Measurements from ENCODE around the gene IGFBP5. TPM values are rescaled to one million over a fixed set of nuclear protein-coding genes. Genes with fewer than 3 reads are reported as not detected.

Gene IGFBP5
- total RNA-seq, 1 donor from 2014 or later: 26.1 TPM

DNA sequence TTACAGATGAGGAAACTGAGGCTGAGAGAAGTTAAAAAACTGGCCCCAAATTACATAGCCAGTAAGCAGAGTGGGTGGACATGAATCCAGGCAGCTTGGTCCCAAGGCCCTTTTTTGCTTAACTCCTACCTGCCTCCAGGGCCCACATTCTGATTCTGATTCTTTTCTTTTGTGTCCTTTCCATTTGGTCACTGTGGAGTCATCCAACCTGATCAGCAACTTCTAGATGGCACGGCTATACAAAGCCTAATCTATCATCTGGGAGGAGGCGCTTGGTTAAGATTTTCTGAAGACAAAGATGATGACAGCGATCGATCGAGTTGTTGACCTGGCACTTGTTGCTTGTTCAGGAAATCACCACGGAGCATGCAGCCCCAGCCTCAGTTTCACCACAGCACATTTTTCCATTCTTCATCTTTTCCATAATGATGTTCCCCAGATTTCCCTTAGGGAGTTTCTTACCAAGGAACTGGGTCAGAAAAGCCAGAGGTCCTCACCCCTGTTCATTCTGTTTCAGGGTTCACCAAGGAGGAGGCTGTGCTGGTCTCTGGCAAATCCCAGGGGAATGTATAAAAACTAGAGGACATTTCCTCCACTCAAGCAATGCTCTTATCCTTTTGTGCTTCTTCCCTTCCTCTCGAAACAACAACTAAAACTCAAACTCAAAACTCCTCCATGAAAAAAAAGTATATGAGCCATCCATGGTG lies 69.0 kb downstream of the IGFBP5 start:
- FAIRE-seq: no peak

GRCh38 chr2:216624251-216624650 lies 71.1 kb downstream of the IGFBP5 start:
- no peak for DNase-seq (ENCODE audit: low spot score in 2 of 2)
- FAIRE-seq: no peak

More for the DNA sequence above, 69.0 kb downstream of the IGFBP5 start:
- DNase-seq (ENCODE audit: low spot score in 2 of 2): no peak

GRCh38 chr2:216622526-216622925 lies 72.8 kb downstream of the IGFBP5 start:
- FAIRE-seq: no peak
- no peak for DNase-seq (ENCODE audit: low spot score in 2 of 2)

Other genes with a start within 250 kb of the IGFBP5 start
- gene RPL37A, start 196.7 kb downstream of the IGFBP5 start, total RNA-seq: 3,585 TPM
- gene IGFBP2, start 62.1 kb downstream of the IGFBP5 start, total RNA-seq: 253 TPM
- gene TNP1, start 164.5 kb upstream of the IGFBP5 start, total RNA-seq: not detected